HAP-1 (cell line): ENCODE measurements around the gene PTN.

Experiments used
- DNase-seq, 2 experiments: peaks; one replicate each; pipeline ENCODE4 v3.0.0-alpha.2; 2016 to 2020; ENCODE audit warnings: low spot score in 2 of 2
- H3K27me3 ChIP-seq: fragments of 250-450 bp; sonication (Bioruptor Pico); 2 replicates; pipeline ENCODE4 v1.5.1; 2020; ENCODE audit warnings: low read depth, mild to moderate bottlenecking, moderate library complexity
- H3K36me3 ChIP-seq: fragments of 250-450 bp; sonication (Bioruptor Pico); replicated peaks from 2 replicates; pipeline ENCODE4 v1.5.1; 2020; ENCODE audit warnings: mild to moderate bottlenecking
- H3K4me1 ChIP-seq: fragments of 250-450 bp; sonication (Bioruptor Pico); 2 replicates; pipeline ENCODE4 v1.5.1; 2020; ENCODE audit warnings: mild to moderate bottlenecking
- H3K4me3 ChIP-seq: fragments of 250-450 bp; sonication (Bioruptor Pico); 2 replicates; pipeline ENCODE4 v1.5.1; 2020; ENCODE audit warnings: mild to moderate bottlenecking, moderate library complexity
- H3K9me3 ChIP-seq: fragments of 250-450 bp; sonication (Bioruptor Pico); 2 replicates; pipeline ENCODE4 v1.5.1; 2020; ENCODE audit warnings: mild to moderate bottlenecking, moderate library complexity
- in situ Hi-C: fragments of 300-500 bp; cut with MboI; formaldehyde crosslinking; loops from 3 replicates; pipeline ENCODE4 v1.14.3; 2020; ENCODE audit warnings: low sequenced_read_pairs, inconsistent platforms, mixed read lengths

The PTN gene

GRCh38 chr7:137343281-137343841 is at the start of gene PTN:
TSS of gene PTN (minus strand) at chr7:137343733. CDS start at chr7:137254973, 88,760 bp downstream.
- Histone ChIP-seq H3K4me1 (no peaks in the 10 kb centered on the region), H3K9me3 (no peaks in the 10 kb centered on the region), H3K36me3 (no peaks in the 10 kb centered on the region), H3K4me3 (no peak within 1 kb of the TSS), H3K27me3 (no peaks in the 10 kb centered on the region)
- DNase-seq, result no peak
- in situ Hi-C loops, result no loop called here

- Histone ChIP-seq H3K4me3 (no peak overlapping the region), H3K9me3 (no peaks in the 10 kb centered on the region), H3K27me3 (no peaks in the 10 kb centered on the region), H3K4me1 (no peaks in the 10 kb centered on the region), H3K36me3 (no peaks in the 10 kb centered on the region)
- in situ Hi-C loops, result no loop called here
- DNase-seq, result no peak
Observed at GRCh38 chr7:137390076-137390475, 46.5 kb upstream of the PTN start.

- no peak for DNase-seq
- Histone ChIP-seq H3K9me3 (no peaks in the 10 kb centered on the region), H3K4me3 (no peak overlapping the region), H3K4me1 (no peaks in the 10 kb centered on the region), H3K36me3 (no peaks in the 10 kb centered on the region), H3K27me3 (no peaks in the 10 kb centered on the region)
- in situ Hi-C loops, result no loop called here
Observed at GRCh38 chr7:137388916-137389315, 45.4 kb upstream of the PTN start.

- Histone ChIP-seq H3K4me3 (no peak overlapping the region), H3K9me3 (no peaks in the 10 kb centered on the region), H3K36me3 (no peaks in the 10 kb centered on the region), H3K27me3 (no peaks in the 10 kb centered on the region), H3K4me1 (no peaks in the 10 kb centered on the region)
- in situ Hi-C loops, result no loop called here
- no peak for DNase-seq
Observed at GRCh38 chr7:137386966-137387365, 43.4 kb upstream of the PTN start.

GRCh38 chr7:137381045-137381444 is 37.5 kb upstream of the PTN start:
- Histone ChIP-seq H3K4me3 (no peak overlapping the region), H3K27me3 (no peaks in the 10 kb centered on the region), H3K4me1 (no peaks in the 10 kb centered on the region), H3K9me3 (no peaks in the 10 kb centered on the region), H3K36me3 (no peaks in the 10 kb centered on the region)
- DNase-seq, result no peak
- in situ Hi-C loops, result no loop called here

- in situ Hi-C loops, result no loop called here
- no peaks in the 10 kb centered on the region for H3K9me3 ChIP-seq
- H3K27me3 ChIP-seq, result no peaks in the 10 kb centered on the region
Observed at GRCh38 chr7:137373507-137373906, 30.0 kb upstream of the PTN start.

GRCh38 chr7:137371616-137372015 is 28.1 kb upstream of the PTN start:
- DNase-seq, result no peak

More at GRCh38 chr7:137373507-137373906, 30.0 kb upstream of the PTN start:
- DNase-seq, result no peak
- no peaks in the 10 kb centered on the region for H3K4me1 ChIP-seq
- no peaks in the 10 kb centered on the region for H3K36me3 ChIP-seq
- H3K4me3 ChIP-seq, result no peak overlapping the region

GRCh38 chr7:137366995-137367394 is 23.5 kb upstream of the PTN start:
- no peaks in the 10 kb centered on the region for H3K9me3 ChIP-seq
- H3K4me1 ChIP-seq, result no peaks in the 10 kb centered on the region
- no peak for DNase-seq
- in situ Hi-C loops, result no loop called here
- H3K36me3 ChIP-seq, result no peaks in the 10 kb centered on the region
- H3K4me3 ChIP-seq, result no peak overlapping the region
- no peaks in the 10 kb centered on the region for H3K27me3 ChIP-seq

More at GRCh38 chr7:137371616-137372015, 28.1 kb upstream of the PTN start:
- no peaks in the 10 kb centered on the region for H3K4me1 ChIP-seq
- in situ Hi-C loops, result no loop called here
- H3K4me3 ChIP-seq, result no peak overlapping the region
- H3K36me3 ChIP-seq, result no peaks in the 10 kb centered on the region
- no peaks in the 10 kb centered on the region for H3K9me3 ChIP-seq
- no peaks in the 10 kb centered on the region for H3K27me3 ChIP-seq

- no peak overlapping the region for H3K4me3 ChIP-seq
- DNase-seq, result no peak
- in situ Hi-C loops, result no loop called here
- 0 out of 2 replicates have a peak, but pooled peaks cover 4% of the 10 kb centered on the region for H3K9me3 ChIP-seq
- no peaks in the 10 kb centered on the region for H3K4me1 ChIP-seq
- H3K27me3 ChIP-seq, result no peaks in the 10 kb centered on the region
- no peaks in the 10 kb centered on the region for H3K36me3 ChIP-seq
Observed at GRCh38 chr7:137363683-137364082, 20.1 kb upstream of the PTN start.

GRCh38 chr7:137360087-137360679 is 16.6 kb upstream of the PTN start:
- in situ Hi-C loops, result no loop called here
- no peaks in the 10 kb centered on the region for H3K36me3 ChIP-seq
- no peaks in the 10 kb centered on the region for H3K27me3 ChIP-seq
- no peak overlapping the region for H3K4me3 ChIP-seq
- DNase-seq, result no peak
- 0 out of 2 replicates have a peak, but pooled peaks cover 4% of the 10 kb centered on the region for H3K9me3 ChIP-seq
- H3K4me1 ChIP-seq, result no peaks in the 10 kb centered on the region

GRCh38 chr7:137354961-137355360 is 11.4 kb upstream of the PTN start:
- H3K4me1 ChIP-seq, result no peaks in the 10 kb centered on the region
- 0 out of 2 replicates have a peak, but pooled peaks cover 4% of the 10 kb centered on the region for H3K9me3 ChIP-seq
- H3K27me3 ChIP-seq, result no peaks in the 10 kb centered on the region
- H3K4me3 ChIP-seq, result no peak overlapping the region
- no peak for DNase-seq
- H3K36me3 ChIP-seq, result no peaks in the 10 kb centered on the region
- in situ Hi-C loops, result no loop called here

- DNase-seq, result no peak
- 0 out of 2 replicates have a peak, but pooled peaks cover 2% of the 10 kb centered on the region for H3K9me3 ChIP-seq
- H3K27me3 ChIP-seq, result no peaks in the 10 kb centered on the region
- no peaks in the 10 kb centered on the region for H3K36me3 ChIP-seq
- no peak overlapping the region for H3K4me3 ChIP-seq
- in situ Hi-C loops, result no loop called here
- H3K4me1 ChIP-seq, result no peaks in the 10 kb centered on the region
Observed at GRCh38 chr7:137354396-137354795, 10.9 kb upstream of the PTN start.

GRCh38 chr7:137351941-137352340 is 8.4 kb upstream of the PTN start:
- DNase-seq, result no peak
- Histone ChIP-seq H3K4me3 (no peak overlapping the region), H3K27me3 (no peaks in the 10 kb centered on the region), H3K9me3 (no peaks in the 10 kb centered on the region), H3K36me3 (no peaks in the 10 kb centered on the region), H3K4me1 (no peaks in the 10 kb centered on the region)
- in situ Hi-C loops, result no loop called here

GRCh38 chr7:137345799-137346449 is 2.4 kb upstream of the PTN start:
- in situ Hi-C loops, result no loop called here
- H3K9me3 ChIP-seq, result no peaks in the 10 kb centered on the region
- no peaks in the 10 kb centered on the region for H3K27me3 ChIP-seq
- H3K4me1 ChIP-seq, result no peaks in the 10 kb centered on the region
- H3K36me3 ChIP-seq, result no peaks in the 10 kb centered on the region
- DNase-seq, result no peak
- H3K4me3 ChIP-seq, result no peak overlapping the region
